ENCODE data around the gene EIF6.
"Not testable (repeated sequence)": the region's sequence is repeated elsewhere in the genome, so short reads cannot be mapped to it uniquely, and the experiment has no call there.

Gene EIF6

GRCh38 chr20:35277127-35277526 lies 7.4 kb downstream of the EIF6 start:
- no peak for DNase-seq

GRCh38 chr20:35276408-35276807 lies 8.2 kb downstream of the EIF6 start:
- no peak for DNase-seq

GRCh38 chr20:35275741-35276251 lies 8.8 kb downstream of the EIF6 start:
- no peak for DNase-seq

- no peak for DNase-seq
Measured at GRCh38 chr20:35274172-35275092, 10.1 kb downstream of the EIF6 start.

GRCh38 chr20:35273449-35274171 lies 11.0 kb downstream of the EIF6 start:
- DNase-seq: no peak

- no peak for DNase-seq
Measured at GRCh38 chr20:35271904-35272303, 12.7 kb downstream of the EIF6 start.

- no peak for DNase-seq
Measured at GRCh38 chr20:35271073-35271882, 13.3 kb downstream of the EIF6 start.

- DNase-seq: no peak
Measured at GRCh38 chr20:35270021-35270902, 14.3 kb downstream of the EIF6 start.

- DNase-seq: peak; percentile 11
Measured at GRCh38 chr20:35269055-35269781, 15.4 kb downstream of the EIF6 start.

- DNase-seq: no peak
Measured at GRCh38 chr20:35267092-35267491, 17.5 kb downstream of the EIF6 start.

GRCh38 chr20:35264755-35265154 lies 19.8 kb downstream of the EIF6 start:
- DNase-seq: no peak

- DNase-seq: no peak
Measured at GRCh38 chr20:35263532-35264341, 20.8 kb downstream of the EIF6 start.

GRCh38 chr20:35262731-35263531 lies 21.6 kb downstream of the EIF6 start:
- not testable (repeated sequence) for DNase-seq

GRCh38 chr20:35262321-35262720 lies 22.3 kb downstream of the EIF6 start:
- DNase-seq: not testable (repeated sequence)

GRCh38 chr20:35260426-35260825 lies 24.1 kb downstream of the EIF6 start:
- no peak for DNase-seq

GRCh38 chr20:35257175-35257909 lies 27.2 kb downstream of the EIF6 start:
- DNase-seq: no peak

- no peak for DNase-seq
Measured at GRCh38 chr20:35254448-35254999, 30.0 kb downstream of the EIF6 start.

GRCh38 chr20:35253010-35253409 lies 31.6 kb downstream of the EIF6 start:
- no peak for DNase-seq
